H1 (cell line): ENCODE measurements around the gene HES5. TPM values are rescaled to one million over a fixed set of nuclear protein-coding genes. Genes with fewer than 3 reads are reported as not detected.
A peak's percentile ranks its signal among the peaks of the same experiment; 100 is the strongest.

Experiments used
- CTCF ChIA-PET: fragments of 300-600 bp; sonication (Branson Sonifier 250); formaldehyde crosslinking; loops from one replicate; lab custom pipeline; 2021; ENCODE audit not compliant: partially characterized antibody; lab: Charles Lee
- POLR2A ChIA-PET: fragments of 300-600 bp; sonication (Branson Sonifier 250); formaldehyde crosslinking; loops from one replicate; lab custom pipeline; 2021; ENCODE audit warnings: inconsistent platforms; ENCODE audit not compliant: partially characterized antibody; lab: Charles Lee
- DNase-seq, 2 experiments: peaks; one replicate each; pipeline versions ENCODE4 v3.0.0 to v3.0.0-alpha.2; 2010 to 2022; ENCODE audit warnings: low spot score in 2 of 2, low read depth in 1 of 2, mixed read lengths in 1 of 2
- FAIRE-seq: peaks from 2 replicates; lab custom pipeline; 2011; peaks lifted over from hg19 to GRCh38; lab: Jason Lieb, UNC
- H2AFZ ChIP-seq: 2 replicates; pipeline ENCODE4 v1.8.1; 2012; ENCODE audit warnings: low read length, inconsistent platforms
- H2AK5ac ChIP-seq: 2 replicates; pipeline ENCODE4 v1.6.1; 2013; ENCODE audit warnings: low read depth, low read length
- H2BK120ac ChIP-seq: replicated peaks from 2 replicates; pipeline ENCODE3; 2013; ENCODE audit warnings: low read depth, low read length, inconsistent platforms
- H2BK12ac ChIP-seq: 2 replicates; pipeline ENCODE4 v1.6.1; 2013; ENCODE audit warnings: low read depth, low read length
- H2BK15ac ChIP-seq: 2 replicates; pipeline ENCODE4 v1.6.1; 2013; ENCODE audit warnings: low read length
- H2BK20ac ChIP-seq: 2 replicates; pipeline ENCODE4 v1.6.1; 2013; ENCODE audit warnings: low read length
- H2BK5ac ChIP-seq: 2 replicates; pipeline ENCODE4 v1.6.1; 2013; ENCODE audit warnings: low read depth, low read length
- H3K14ac ChIP-seq: 2 replicates; pipeline ENCODE4 v1.6.1; 2013; ENCODE audit warnings: inconsistent platforms; ENCODE audit not compliant: insufficient read length
- H3K18ac ChIP-seq: 2 replicates; pipeline ENCODE4 v1.6.1; 2013; ENCODE audit warnings: low read length; ENCODE audit errors: extremely low read depth
- H3K23ac ChIP-seq: 2 replicates; pipeline ENCODE4 v1.6.1; 2013; ENCODE audit warnings: inconsistent platforms; ENCODE audit not compliant: insufficient read length
- H3K23me2 ChIP-seq: 2 replicates; pipeline ENCODE4 v1.6.1; 2013; ENCODE audit warnings: low read depth, low read length
- H3K27ac ChIP-seq: 2 replicates; pipeline ENCODE4 v1.6.1; 2011; ENCODE audit warnings: low read depth, low read length, inconsistent platforms
- H3K27me3 ChIP-seq, 4 experiments: replicated peaks in 1 of 4; 1 replicate in 1 of 4; 2 replicates in 3 of 4; pipeline versions ENCODE4 v1.6.1 to v1.8.1; 2011 to 2013; ENCODE audit warnings: low read length in 3 of 4, mild to moderate bottlenecking in 3 of 4, inconsistent platforms in 2 of 4, mixed read lengths in 2 of 4, moderate library complexity in 1 of 4; ENCODE audit not compliant: control insufficient read depth in 3 of 4, insufficient read depth in 3 of 4; ENCODE audit errors: extremely low read depth in 1 of 4
- H3K36me3 ChIP-seq, 4 experiments: 2 replicates each; pipeline versions ENCODE4 v1.6.1 to v1.8.1; 2011 to 2013; ENCODE audit warnings: mild to moderate bottlenecking in 4 of 4, low read length in 3 of 4, moderate library complexity in 2 of 4, control low read depth in 1 of 4, inconsistent platforms in 1 of 4; ENCODE audit not compliant: insufficient read depth in 4 of 4, control insufficient read depth in 2 of 4
- H3K4ac ChIP-seq: replicated peaks from 2 replicates; pipeline ENCODE3; 2013; ENCODE audit warnings: low read length, low read depth, mixed read lengths, inconsistent platforms; ENCODE audit not compliant: insufficient read length
- H3K4me1 ChIP-seq, 4 experiments: replicated peaks in 1 of 4; 1 replicate in 1 of 4; 2 replicates in 3 of 4; pipeline versions ENCODE4 v1.6.1 to v1.8.1; 2011 to 2013; ENCODE audit warnings: low read length in 3 of 4, inconsistent platforms in 2 of 4, mixed read lengths in 1 of 4; ENCODE audit not compliant: insufficient read depth in 4 of 4, control insufficient read depth in 3 of 4
- H3K4me2 ChIP-seq, 2 experiments: 2 replicates each; pipeline versions ENCODE4 v1.6.1 to v1.8.1; 2011 to 2013; ENCODE audit warnings: low read depth in 2 of 2, low read length in 2 of 2, control low read depth in 1 of 2, inconsistent platforms in 1 of 2, mild to moderate bottlenecking in 1 of 2; ENCODE audit not compliant: insufficient read depth in 1 of 2
- H3K4me3 ChIP-seq, 4 experiments: fragments of 200-600, 300-600 bp in 1 of 4; sonication (generic), shearing (Covaris generic), sonication (Bioruptor Twin) in 1 of 4; 2 replicates each; pipeline versions ENCODE4 v1.5.1 to v1.8.1; 2011 to 2016; ENCODE audit warnings: low read length in 4 of 4, low read depth in 3 of 4, control low read depth in 2 of 4, inconsistent platforms in 2 of 4, mild to moderate bottlenecking in 2 of 4, mixed read lengths in 1 of 4, moderate library complexity in 1 of 4; ENCODE audit not compliant: insufficient read depth in 2 of 4; ENCODE audit errors: extremely low read depth in 1 of 4
- H3K56ac ChIP-seq: replicated peaks from 2 replicates; pipeline ENCODE3; 2013; ENCODE audit warnings: low read depth, mild to moderate bottlenecking, mixed read lengths, low read length, inconsistent platforms; ENCODE audit not compliant: insufficient read length
- H3K79me1 ChIP-seq: 2 replicates; pipeline ENCODE4 v1.6.1; 2013; ENCODE audit warnings: low read depth, low read length, control low read depth
- H3K79me2 ChIP-seq, 2 experiments: 2 replicates each; pipeline versions ENCODE4 v1.6.1 to v1.8.1; 2012 to 2013; ENCODE audit warnings: low read length in 2 of 2, mild to moderate bottlenecking in 2 of 2, inconsistent platforms in 1 of 2; ENCODE audit not compliant: insufficient read depth in 2 of 2, control insufficient read depth in 1 of 2
- H3K9ac ChIP-seq, 4 experiments: replicated peaks in 1 of 4; 1 replicate in 1 of 4; 2 replicates in 3 of 4; pipeline versions ENCODE4 v1.6.1 to v1.8.1; 2011 to 2013; ENCODE audit warnings: low read depth in 3 of 4, low read length in 3 of 4, control low read depth in 2 of 4, mild to moderate bottlenecking in 2 of 4, moderate library complexity in 2 of 4, inconsistent platforms in 1 of 4; ENCODE audit errors: extremely low read depth in 1 of 4
- H3K9me3 ChIP-seq, 2 experiments: 2 replicates each; pipeline versions ENCODE4 v1.6.1 to v1.8.1; 2012 to 2013; ENCODE audit warnings: mild to moderate bottlenecking in 2 of 2, moderate library complexity in 2 of 2, control low read depth in 1 of 2, inconsistent platforms in 1 of 2, low read depth in 1 of 2, low read length in 1 of 2, mixed read lengths in 1 of 2; ENCODE audit not compliant: insufficient read depth in 2 of 2
- H4K20me1 ChIP-seq, 2 experiments: replicated peaks in 1 of 2; 2 replicates each; pipeline versions ENCODE3 to v1.8.1; 2011 to 2013; ENCODE audit warnings: inconsistent platforms in 2 of 2, low read length in 2 of 2, mild to moderate bottlenecking in 1 of 2; ENCODE audit not compliant: insufficient read depth in 2 of 2, control insufficient read depth in 1 of 2
- H4K5ac ChIP-seq: 2 replicates; pipeline ENCODE4 v1.6.1; 2013; ENCODE audit warnings: low read length, low read depth, mixed read lengths, inconsistent platforms; ENCODE audit not compliant: insufficient read length
- H4K8ac ChIP-seq: 2 replicates; pipeline ENCODE4 v1.8.0; 2013; ENCODE audit warnings: mild to moderate bottlenecking, moderate library complexity, low read length, inconsistent platforms; ENCODE audit not compliant: insufficient read depth; ENCODE audit errors: extremely low read depth
- H4K91ac ChIP-seq: replicated peaks from 2 replicates; pipeline ENCODE3; 2013; ENCODE audit warnings: low read length, mixed read lengths, inconsistent platforms; ENCODE audit not compliant: insufficient read length
- BACH1 ChIP-seq: IDR thresholded peaks from 2 replicates; pipeline ENCODE4 v1.6.1; 2012; ENCODE audit warnings: low read length, improper control_type of control experiment
- GTF2F1 ChIP-seq: IDR thresholded peaks from 2 replicates; pipeline ENCODE4 v1.6.1; 2012; ENCODE audit warnings: low read depth, low read length, improper control_type of control experiment, borderline replicate concordance
- KDM5A ChIP-seq: fragments of 200-600 bp; IDR thresholded peaks from 2 replicates; pipeline ENCODE4 v1.7.1; 2012; ENCODE audit warnings: mild to moderate bottlenecking, low read length, inconsistent platforms, mixed read lengths
- NRF1 ChIP-seq: IDR thresholded peaks from 2 replicates; pipeline ENCODE4 v1.6.1; 2011; ENCODE audit warnings: mild to moderate bottlenecking, low read depth, low read length, improper control_type of control experiment
- SAP30 ChIP-seq: fragments of 300-600 bp; sonication (generic); IDR thresholded peaks from 2 replicates; pipeline ENCODE4 v1.7.1; 2012; ENCODE audit warnings: low read length, moderate library complexity, mild to moderate bottlenecking, inconsistent platforms; ENCODE audit not compliant: insufficient read depth, insufficient replicate concordance
- SIN3A ChIP-seq, 2 experiments: IDR thresholded peaks in 1 of 2; conservative IDR thresholded peaks in 1 of 2; 2 replicates each; pipeline ENCODE4 v1.6.1; 2011 to 2012; ENCODE audit warnings: low read length in 2 of 2, improper control_type of control experiment in 1 of 2, low read depth in 1 of 2, mild to moderate bottlenecking in 1 of 2
- SP1 ChIP-seq: IDR thresholded peaks from 2 replicates; pipeline ENCODE4 v1.6.1; 2011; ENCODE audit warnings: low read depth, low read length
- TAF7 ChIP-seq: optimal IDR thresholded peaks from 2 replicates; pipeline ENCODE3; 2011; ENCODE audit warnings: low read depth, mild to moderate bottlenecking, inconsistent platforms, low read length, moderate library complexity, borderline replicate concordance
- USF2 ChIP-seq: IDR thresholded peaks from 2 replicates; pipeline ENCODE4 v1.6.1; 2011; ENCODE audit warnings: low read length, improper control_type of control experiment
- ZNF274 ChIP-seq: IDR thresholded peaks from 2 replicates; pipeline ENCODE4 v1.7.0; 2012; ENCODE audit warnings: low read length, borderline replicate concordance; ENCODE audit errors: extremely low read depth
- WGBS, 2 experiments: shearing (Covaris generic) in 1 of 2; methylation state at CpG; one replicate each; pipeline versions ENCODE4 v1.1.6 to v1.1.7; 2013 to 2015; ENCODE audit warnings: low lambda C conversion rate in 2 of 2, mixed read lengths in 2 of 2, inconsistent platforms in 1 of 2, low coverage in 1 of 2, missing lambda C conversion rate in 1 of 2; ENCODE audit not compliant: insufficient replicate concordance in 2 of 2, insufficient coverage in 1 of 2, insufficient read length in 1 of 2; ENCODE audit errors: extremely low coverage in 1 of 2, missing lambda C conversion rate in 1 of 2; 5-methylcytosine and 5-hydroxymethylcytosine counted together
- polyA plus RNA-seq, 7 experiments: library from polyadenylated mRNA; depleted of rRNA in 3 of 7; stranded (reverse) in 5 of 7; unstranded in 2 of 7; fragments of >200 nt in 5 of 7; fragments of 200-250 nt in 2 of 7; gene quantifications; 1 replicate in 5 of 7; 2 replicates in 1 of 7; 4 replicates in 1 of 7; pipeline versions ENCODE4 v1.2.1 to v1.2.3, GENCODE V29; 2011 to 2013; ENCODE audit warnings: missing spikeins in 2 of 7, mixed read lengths in 2 of 7
- total RNA-seq: library from RNA; stranded (reverse); fragmentation: NEBNext Ultra II Directional; extraction: Animal tissue kit (Norgen Biotek cat#: 25700); gene quantifications from 2 replicates; pipeline ENCODE4 v1.2.1, GENCODE V29; 2021

Gene HES5
- total and polyA plus RNA-seq, 2 of the 8 experiments (the other 6 are each of a cell fraction or from before 2014, with no cell fraction given): 0.22 TPM; not detected in 1

- Histone ChIP-seq H3K9me3 (no peaks in the 10 kb centered on the region), H3K56ac (no peak overlapping the region), H3K18ac (0 out of 2 replicates have a peak overlapping the region, but pooled peaks have one; percentile 62), H4K5ac (no peak overlapping the region), H3K4me3 (peak overlapping the region; percentile 25 to 91 (median 42); a peak in 7 of 8 replicates), H4K20me1 (peaks cover 31 to 46% of the 10 kb centered on the region in 2 experiments), H3K27ac (no peak overlapping the region), H4K91ac (no peak overlapping the region), H2BK20ac (no peak overlapping the region), H2BK15ac (no peak overlapping the region), H3K23me2 (peaks cover 7% of the 10 kb centered on the region; the same call in 1 of the 2 replicates), H2BK120ac (no peak overlapping the region), H3K79me1 (peaks cover 26% of the 10 kb centered on the region), H2AFZ (no peak overlapping the region), H3K4me1 (peaks cover 0 to 40% (median 21%) of the 10 kb centered on the region in 4 experiments; a peak in 6 of 7 replicates), H3K14ac (no peak overlapping the region), H3K27me3 (peaks cover 30 to 53% (median 50%) of the 10 kb centered on the region in 4 experiments), H2AK5ac (0 out of 2 replicates have a peak overlapping the region, but pooled peaks have one; percentile 24), H3K4me2 (peak overlapping the region; percentile 73 to 78), H2BK12ac (peak overlapping the region; percentile 39; the same call in 1 of the 2 replicates), H2BK5ac (no peak overlapping the region), H3K36me3 (no peaks in the 10 kb centered on the region), H4K8ac (no peak overlapping the region), H3K4ac (no peak overlapping the region), H3K79me2 (peaks cover 14 to 40% of the 10 kb centered on the region in 2 experiments), H3K23ac (no peak overlapping the region), H3K9ac (no peak overlapping the region; a peak in 2 of 7 replicates)
- WGBS, 2 experiments: 30% methylated on average over 17 of the region's 20 CpGs; no CpG with 5 or more reads in 1 of the 2 experiments
- ChIA-PET POLR2A (interaction anchor here (0.6 to 3.2 kb wide), 11 partner anchors 8 to 542 kb away, joined by 3 to 13 read pairs (median 4); partner anchors contain the start of gene PRDM16), CTCF (interaction anchor here (0.7 to 4.9 kb wide), 5 partner anchors 11 to 112 kb away, joined by 3 to 27 read pairs (median 3); no protein-coding TSS in a partner anchor)
- FAIRE-seq (no peak), DNase-seq (no peak)
- TF ChIP-seq SIN3A (conservative IDR thresholded peaks at IDR 0.05 in 1 of 2, IDR thresholded peaks at IDR 0.05 in 1 of 2; ENCODE audit: low read depth in 1 of 2, low read length in 2 of 2) (peak; percentile 64 to 74; a peak in 3 of 4 replicates), NRF1 (no peak), USF2 (peak; percentile 51; the same call in 1 of the 2 replicates), GTF2F1 (no peak), SAP30 (peak; percentile 52), ZNF274 (no peak), SP1 (no peak), KDM5A (no peak), TAF7 (no peak), BACH1 (no peak)
Observed at GRCh38 chr1:2526824-2527555, 3.1 kb downstream of the HES5 start.
